ENCODE results near the gene PREX1. TPM values are rescaled to one million over a fixed set of nuclear protein-coding genes. Genes with fewer than 3 reads are reported as not detected.

PREX1 gene
- total and polyA plus RNA-seq, 9 donors = 3.8 to 13.6 (median 6.7) TPM

- no peak for TF ChIP-seq EP300 (IDR thresholded peaks at IDR 0.05)
- TF ChIP-seq CTCF (IDR thresholded peaks at IDR 0.05) = no peak
- no peak for TF ChIP-seq POLR2A (IDR thresholded peaks at IDR 0.05)
- Histone ChIP-seq H3K27me3 (no peaks in the 10 kb centered on the region), H3K4me3 (no peak overlapping the region), H3K27ac (no peak overlapping the region), H3K36me3 (no peaks in the 10 kb centered on the region), H3K9me3 (no peaks in the 10 kb centered on the region), H3K4me1 (ENCODE audit: insufficient read depth) (peaks cover 2% of the 10 kb centered on the region)
- WGBS, 3 donors = 63 to 77% (median 73%) methylated on average over 6 of the region's 6 CpGs
- intact Hi-C loops (cut with DNase I) = loop anchor here in 1 of 4 donors (5.0 to 10.0 kb wide), 3 partner anchors 308 to 810 kb away; no protein-coding TSS in a partner anchor
- DNase-seq = no peak
Measured at GRCh38 chr20:48612335-48612734, 215.5 kb downstream of the PREX1 start.

DNA sequence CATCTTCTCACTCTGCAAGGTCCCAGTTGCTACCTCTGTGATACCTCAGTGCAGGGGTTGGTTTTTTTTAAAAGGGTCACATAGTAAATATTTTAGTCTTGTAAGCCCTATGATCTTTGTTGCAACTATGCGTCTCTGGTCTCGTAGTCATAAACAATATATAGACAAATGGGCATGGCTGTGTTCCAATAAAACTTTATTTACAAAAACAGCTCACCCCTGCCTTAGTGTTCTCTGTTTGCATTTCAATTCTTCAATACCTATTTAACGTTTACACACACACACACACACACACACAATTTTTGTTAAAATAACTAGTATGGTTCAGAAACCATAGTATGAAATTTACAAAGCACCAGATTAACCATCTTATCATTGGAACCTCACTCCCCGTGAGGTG lies 216.8 kb downstream of the PREX1 start:
- WGBS, 3 donors = 74 to 79% (median 75%) methylated on average over 4 of the region's 4 CpGs
- intact Hi-C loops (cut with DNase I) = loop anchor here in 1 of 4 donors (5.0 to 10.0 kb wide), 3 partner anchors 306 to 809 kb away; no protein-coding TSS in a partner anchor

GRCh38 chr20:48609491-48609978 lies 218.3 kb downstream of the PREX1 start:
- Histone ChIP-seq H3K4me3 (no peak overlapping the region), H3K27ac (no peak overlapping the region), H3K36me3 (no peaks in the 10 kb centered on the region), H3K9me3 (no peaks in the 10 kb centered on the region), H3K27me3 (no peaks in the 10 kb centered on the region), H3K4me1 (ENCODE audit: insufficient read depth) (peaks cover 2% of the 10 kb centered on the region)
- no peak for TF ChIP-seq POLR2A (IDR thresholded peaks at IDR 0.05)
- no peak for TF ChIP-seq EP300 (IDR thresholded peaks at IDR 0.05)
- no peak for TF ChIP-seq CTCF (IDR thresholded peaks at IDR 0.05)
- peak in 1 of 5 donors; percentile 8 for DNase-seq
- intact Hi-C loops (cut with DNase I) = no loop called here
- WGBS, 3 donors = 43 to 64% (median 46%) methylated on average over 5 of the region's 5 CpGs

More for the DNA sequence above, 216.8 kb downstream of the PREX1 start:
- Histone ChIP-seq H3K36me3 (no peaks in the 10 kb centered on the region), H3K9me3 (no peaks in the 10 kb centered on the region), H3K27me3 (no peaks in the 10 kb centered on the region), H3K27ac (no peak overlapping the region), H3K4me1 (ENCODE audit: insufficient read depth) (peaks cover 2% of the 10 kb centered on the region), H3K4me3 (no peak overlapping the region)
- no peak for TF ChIP-seq EP300 (IDR thresholded peaks at IDR 0.05)
- no peak for DNase-seq

DNA sequence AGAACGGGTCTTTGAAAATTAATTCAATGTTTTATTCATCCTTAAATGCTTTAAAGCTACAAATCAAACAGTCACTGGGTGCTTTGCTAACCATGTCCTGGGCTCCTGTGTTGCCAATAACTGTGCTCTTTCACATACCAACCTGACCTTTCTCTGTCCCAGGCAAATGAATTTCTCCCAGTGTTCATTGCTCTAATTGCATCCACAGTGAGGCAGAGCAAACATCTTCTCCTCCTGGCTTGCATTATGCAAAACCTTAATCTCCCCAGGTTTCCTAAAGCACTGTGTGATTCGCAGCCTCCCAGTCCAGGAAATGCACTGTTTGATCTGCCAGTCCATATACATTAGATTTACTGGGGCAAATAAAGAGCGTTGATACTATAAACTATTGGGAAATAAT lies 219.0 kb downstream of the PREX1 start:
- 89 to 91% (median 90%) methylated on average over 3 of the region's 3 CpGs for WGBS, 3 donors
- Histone ChIP-seq H3K27me3 (no peaks in the 10 kb centered on the region), H3K9me3 (no peaks in the 10 kb centered on the region), H3K4me3 (no peak overlapping the region), H3K27ac (no peak overlapping the region), H3K36me3 (no peaks in the 10 kb centered on the region), H3K4me1 (ENCODE audit: insufficient read depth) (peaks cover 2% of the 10 kb centered on the region)
- no peak for TF ChIP-seq EP300 (IDR thresholded peaks at IDR 0.05)
- TF ChIP-seq CTCF (IDR thresholded peaks at IDR 0.05) = no peak
- TF ChIP-seq POLR2A (IDR thresholded peaks at IDR 0.05) = no peak
- no peak for DNase-seq
- intact Hi-C loops (cut with DNase I) = no loop called here

DNA sequence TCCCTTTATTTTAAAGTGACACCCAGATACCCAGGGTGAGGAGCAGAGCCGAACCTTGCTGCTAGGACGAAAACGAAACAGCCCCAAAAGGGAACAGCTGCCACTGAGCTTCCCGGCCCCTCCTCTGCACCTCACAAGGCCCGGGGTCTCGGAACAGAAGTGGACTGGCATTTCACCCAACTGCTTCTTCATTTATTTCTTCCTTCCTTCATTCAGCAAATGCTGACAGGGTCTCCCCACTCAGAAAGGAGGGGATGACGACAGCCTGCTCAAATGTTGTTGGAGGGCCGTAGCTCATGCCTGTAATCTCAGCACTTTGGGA lies 220.3 kb downstream of the PREX1 start:
- intact Hi-C loops (cut with DNase I) = no loop called here
- H3K9me3 ChIP-seq = no peaks in the 10 kb centered on the region
- H3K4me3 ChIP-seq = no peak overlapping the region
- H3K27me3 ChIP-seq = no peaks in the 10 kb centered on the region
- 90 to 94% (median 93%) methylated on average over 8 of the region's 8 CpGs for WGBS, 3 donors
- TF ChIP-seq POLR2A (IDR thresholded peaks at IDR 0.05) (no peak), EP300 (IDR thresholded peaks at IDR 0.05) (no peak), CTCF (IDR thresholded peaks at IDR 0.05) (no peak)
- H3K36me3 ChIP-seq = no peaks in the 10 kb centered on the region
- DNase-seq = no peak
- H3K4me1 ChIP-seq (ENCODE audit: insufficient read depth) = peaks cover 2% of the 10 kb centered on the region
- no peak overlapping the region for H3K27ac ChIP-seq

All from ovary (tissue), 9 donors.